GM23338 (cell line): Measurements from ENCODE around the gene FAM124B. TPM values are rescaled to one million over a fixed set of nuclear protein-coding genes. Genes with fewer than 3 reads are reported as not detected.

Source experiments
- ATAC-seq: fragments of 200-7000 bp; cut with Tn5 transposase; 3 replicates; pipeline ENCODE4 v1.9.1; 2020
- DNase-seq: peaks from one replicate; pipeline ENCODE4 v3.0.0-alpha.2; 2015; ENCODE audit warnings: low spot score
- H2AFZ ChIP-seq: fragments of 200-600 bp; sonication (generic); 2 replicates; pipeline ENCODE4 v1.8.0; 2016; ENCODE audit warnings: antibody characterized with exemption, mild to moderate bottlenecking, moderate library complexity
- H3F3A ChIP-seq: fragments of 200-600 bp; sonication (generic); replicated peaks from 2 replicates; pipeline ENCODE4 v1.8.0; 2017; ENCODE audit warnings: antibody characterized with exemption, mixed run types, low read depth
- H3K27ac ChIP-seq: fragments of 200-600 bp; sonication (generic); 2 replicates; pipeline ENCODE4 v1.6.1; 2016; ENCODE audit warnings: low read depth
- H3K27me3 ChIP-seq: fragments of 200-600 bp; sonication (generic); 2 replicates; pipeline ENCODE4 v1.8.0; 2016; ENCODE audit warnings: mild to moderate bottlenecking, mixed run types, moderate library complexity; ENCODE audit not compliant: insufficient read depth
- H3K36me3 ChIP-seq: fragments of 200-600 bp; sonication (generic); 2 replicates; pipeline ENCODE4 v1.8.0; 2016; ENCODE audit warnings: mild to moderate bottlenecking; ENCODE audit not compliant: insufficient read depth
- H3K4me1 ChIP-seq: fragments of 200-600 bp; sonication (generic); 2 replicates; pipeline ENCODE4 v1.8.0; 2016; ENCODE audit warnings: mild to moderate bottlenecking, moderate library complexity; ENCODE audit not compliant: insufficient read depth
- H3K4me2 ChIP-seq: fragments of 200-600 bp; sonication (generic); 2 replicates; pipeline ENCODE4 v1.7.1; 2017; ENCODE audit warnings: mixed run types
- H3K4me3 ChIP-seq: fragments of 200-600 bp; sonication (generic); 2 replicates; pipeline ENCODE4 v1.6.1; 2016; ENCODE audit warnings: mixed run types
- H3K79me2 ChIP-seq: fragments of 200-600 bp; sonication (generic); replicated peaks from 2 replicates; pipeline ENCODE4 v1.8.0; 2017; ENCODE audit warnings: mild to moderate bottlenecking; ENCODE audit not compliant: insufficient read depth
- H3K9me2 ChIP-seq: fragments of 200-600 bp; sonication (generic); 2 replicates; pipeline ENCODE4 v1.8.0; 2017; ENCODE audit not compliant: insufficient read depth
- H4K20me1 ChIP-seq: fragments of 200-600 bp; sonication (generic); replicated peaks from 2 replicates; pipeline ENCODE4 v1.8.0; 2017; ENCODE audit warnings: mild to moderate bottlenecking; ENCODE audit not compliant: insufficient read depth
- H3K27ac Mint-ChIP-seq: 2 replicates; pipeline ENCODE4 v1.8.0; 2020; ENCODE audit warnings: inconsistent platforms, mild to moderate bottlenecking, moderate library complexity, mixed read lengths
- H3K27me3 Mint-ChIP-seq: 3 replicates; pipeline ENCODE4 v1.8.0; 2022; ENCODE audit warnings: low read depth, mild to moderate bottlenecking, moderate library complexity, mixed read lengths, inconsistent platforms; ENCODE audit not compliant: insufficient read depth, poor library complexity
- H3K36me3 Mint-ChIP-seq: 3 replicates; pipeline ENCODE4 v1.8.0; 2021; ENCODE audit warnings: low read depth, mild to moderate bottlenecking, inconsistent platforms, moderate library complexity, mixed read lengths
- H3K4me1 Mint-ChIP-seq: 3 replicates; pipeline ENCODE4 v1.8.0; 2020; ENCODE audit warnings: mild to moderate bottlenecking, inconsistent platforms, mixed read lengths
- H3K4me3 Mint-ChIP-seq: 3 replicates; pipeline ENCODE4 v1.8.0; 2021; ENCODE audit warnings: moderate library complexity, mild to moderate bottlenecking, inconsistent platforms, mixed read lengths
- H3K9me3 Mint-ChIP-seq: 3 replicates; pipeline ENCODE4 v1.8.0; 2020; ENCODE audit warnings: moderate library complexity, mild to moderate bottlenecking, inconsistent platforms, mixed read lengths
- CREB1 ChIP-seq: fragments of 250-450 bp; sonication (Bioruptor Pico); IDR thresholded peaks from 2 replicates; pipeline ENCODE4 v1.5.0; 2020; ENCODE audit warnings: low read depth, mild to moderate bottlenecking, moderate library complexity
- EZH2 ChIP-seq: fragments of 200-600 bp; sonication (generic); IDR thresholded peaks from one replicate; pipeline ENCODE4 v1.8.0; 2017; ENCODE audit warnings: antibody characterized with exemption, mild to moderate bottlenecking, low read depth; ENCODE audit not compliant: unreplicated experiment
- EZH2phosphoT487 ChIP-seq: fragments of 200-600 bp; sonication (generic); IDR thresholded peaks from one replicate; pipeline ENCODE4 v1.8.1; 2018; ENCODE audit warnings: antibody characterized with exemption; ENCODE audit not compliant: unreplicated experiment
- JUNB ChIP-seq: IDR thresholded peaks from one replicate; pipeline ENCODE4 v1.6.1; 2016; ENCODE audit warnings: antibody characterized with exemption; ENCODE audit not compliant: unreplicated experiment
- NANOG ChIP-seq: IDR thresholded peaks from 2 replicates; pipeline ENCODE4 v1.6.1; 2016; ENCODE audit warnings: antibody characterized with exemption, borderline replicate concordance
- POLR2AphosphoS5 ChIP-seq: IDR thresholded peaks from 2 replicates; pipeline ENCODE4 v1.6.1; 2016; ENCODE audit warnings: antibody characterized with exemption, low read depth
- STAT1 ChIP-seq: IDR thresholded peaks from one replicate; pipeline ENCODE4 v1.6.1; 2016; ENCODE audit warnings: antibody characterized with exemption; ENCODE audit not compliant: unreplicated experiment
- ZNF114 ChIP-seq: fragments of 250-450 bp; sonication (Bioruptor Pico); IDR thresholded peaks from 2 replicates; pipeline ENCODE4 v1.5.0; 2020; ENCODE audit warnings: mild to moderate bottlenecking, moderate library complexity
- ZNF331 ChIP-seq: fragments of 250-450 bp; sonication (Bioruptor Pico); IDR thresholded peaks from 2 replicates; pipeline ENCODE4 v1.5.0; 2020; ENCODE audit warnings: low read depth, mild to moderate bottlenecking, moderate library complexity
- polyA plus RNA-seq: library from polyadenylated mRNA; unstranded; fragments of >200 nt; fragmentation: Nextera tagmentation; extraction: Ambion mirVana; gene quantifications from 2 replicates; pipeline ENCODE4 v1.2.1, GENCODE V29; 2016
- total RNA-seq: library from RNA; depleted of rRNA; stranded (reverse); fragments of >200 nt; shearing (Covaris generic); gene quantifications from 2 replicates; pipeline ENCODE4 v1.2.3, GENCODE V29; 2014
- TF ChIP-seq, protein P1 (sequence below), 2 experiments: fragments of 200-600 bp in 1 of 2; sonication (generic) in 1 of 2; conservative IDR thresholded peaks; 2 replicates each; pipeline versions ENCODE4 v1.5.1 to v1.6.1; 2016 to 2017; ENCODE audit warnings: antibody characterized with exemption in 2 of 2, low read depth in 2 of 2, mild to moderate bottlenecking in 2 of 2, moderate library complexity in 1 of 2
- TF ChIP-seq, protein P2 (sequence below): fragments of 250-450 bp; sonication (Bioruptor Pico); IDR thresholded peaks from 2 replicates; pipeline ENCODE4 v1.5.0; 2020; ENCODE audit warnings: mild to moderate bottlenecking, moderate library complexity
- TF ChIP-seq, protein P3 (sequence below): IDR thresholded peaks from one replicate; pipeline ENCODE4 v1.6.1; 2018; ENCODE audit warnings: antibody characterized with exemption; ENCODE audit not compliant: unreplicated experiment
- TF ChIP-seq, protein P4 (sequence below): IDR thresholded peaks from 2 replicates; pipeline ENCODE4 v1.6.1; 2016; ENCODE audit warnings: antibody characterized with exemption

FAM124B gene
- total and polyA plus RNA-seq, 2 experiments from 2014 or later = 3.0 to 6.9 TPM

GRCh38 chr2:224398289-224398688 is 3.6 kb downstream of the FAM124B start:
- H3K4me2 ChIP-seq = no peak overlapping the region
- no peak overlapping the region for H3K27ac Mint-ChIP-seq
- no peaks in the 10 kb centered on the region; the same call in 1 of the 2 replicates for H3K36me3 ChIP-seq
- no peaks in the 10 kb centered on the region for H4K20me1 ChIP-seq
- H2AFZ ChIP-seq = no peak overlapping the region
- peaks cover 7% of the 10 kb centered on the region for H3K4me1 ChIP-seq
- peaks cover 11% of the 10 kb centered on the region for H3K36me3 Mint-ChIP-seq
- no peak overlapping the region for H3K27ac ChIP-seq
- H3K4me3 Mint-ChIP-seq = no peak overlapping the region
- H3K27me3 ChIP-seq = no peaks in the 10 kb centered on the region
- H3K4me1 Mint-ChIP-seq = peaks cover 6% of the 10 kb centered on the region; the same call in 2 of the 3 replicates
- H3K4me3 ChIP-seq = no peak overlapping the region
- H3K79me2 ChIP-seq = no peaks in the 10 kb centered on the region
- peaks cover 1% of the 10 kb centered on the region for H3K27me3 Mint-ChIP-seq
- H3K9me2 ChIP-seq = 0 out of 2 replicates have a peak, but pooled peaks cover 8% of the 10 kb centered on the region
- H3K9me3 Mint-ChIP-seq = peaks cover 7% of the 10 kb centered on the region; the same call in 1 of the 3 replicates
- ATAC-seq (no peak), DNase-seq (no peak)
- H3F3A ChIP-seq = no peaks in the 10 kb centered on the region
- TF ChIP-seq ZNF331 (no peak), STAT1 (no peak), EZH2 (no peak), NANOG (no peak), JUNB (no peak), POLR2AphosphoS5 (no peak), EZH2phosphoT487 (no peak), ZNF114 (CRISPR knock-in tag) (no peak), CREB1 (no peak)
- TF ChIP-seq, protein P1, sequence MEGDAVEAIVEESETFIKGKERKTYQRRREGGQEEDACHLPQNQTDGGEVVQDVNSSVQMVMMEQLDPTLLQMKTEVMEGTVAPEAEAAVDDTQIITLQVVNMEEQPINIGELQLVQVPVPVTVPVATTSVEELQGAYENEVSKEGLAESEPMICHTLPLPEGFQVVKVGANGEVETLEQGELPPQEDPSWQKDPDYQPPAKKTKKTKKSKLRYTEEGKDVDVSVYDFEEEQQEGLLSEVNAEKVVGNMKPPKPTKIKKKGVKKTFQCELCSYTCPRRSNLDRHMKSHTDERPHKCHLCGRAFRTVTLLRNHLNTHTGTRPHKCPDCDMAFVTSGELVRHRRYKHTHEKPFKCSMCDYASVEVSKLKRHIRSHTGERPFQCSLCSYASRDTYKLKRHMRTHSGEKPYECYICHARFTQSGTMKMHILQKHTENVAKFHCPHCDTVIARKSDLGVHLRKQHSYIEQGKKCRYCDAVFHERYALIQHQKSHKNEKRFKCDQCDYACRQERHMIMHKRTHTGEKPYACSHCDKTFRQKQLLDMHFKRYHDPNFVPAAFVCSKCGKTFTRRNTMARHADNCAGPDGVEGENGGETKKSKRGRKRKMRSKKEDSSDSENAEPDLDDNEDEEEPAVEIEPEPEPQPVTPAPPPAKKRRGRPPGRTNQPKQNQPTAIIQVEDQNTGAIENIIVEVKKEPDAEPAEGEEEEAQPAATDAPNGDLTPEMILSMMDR (conservative IDR thresholded peaks at IDR 0.05; ENCODE audit: low read depth in 2 of 2) = no peak
- TF ChIP-seq, protein P2, sequence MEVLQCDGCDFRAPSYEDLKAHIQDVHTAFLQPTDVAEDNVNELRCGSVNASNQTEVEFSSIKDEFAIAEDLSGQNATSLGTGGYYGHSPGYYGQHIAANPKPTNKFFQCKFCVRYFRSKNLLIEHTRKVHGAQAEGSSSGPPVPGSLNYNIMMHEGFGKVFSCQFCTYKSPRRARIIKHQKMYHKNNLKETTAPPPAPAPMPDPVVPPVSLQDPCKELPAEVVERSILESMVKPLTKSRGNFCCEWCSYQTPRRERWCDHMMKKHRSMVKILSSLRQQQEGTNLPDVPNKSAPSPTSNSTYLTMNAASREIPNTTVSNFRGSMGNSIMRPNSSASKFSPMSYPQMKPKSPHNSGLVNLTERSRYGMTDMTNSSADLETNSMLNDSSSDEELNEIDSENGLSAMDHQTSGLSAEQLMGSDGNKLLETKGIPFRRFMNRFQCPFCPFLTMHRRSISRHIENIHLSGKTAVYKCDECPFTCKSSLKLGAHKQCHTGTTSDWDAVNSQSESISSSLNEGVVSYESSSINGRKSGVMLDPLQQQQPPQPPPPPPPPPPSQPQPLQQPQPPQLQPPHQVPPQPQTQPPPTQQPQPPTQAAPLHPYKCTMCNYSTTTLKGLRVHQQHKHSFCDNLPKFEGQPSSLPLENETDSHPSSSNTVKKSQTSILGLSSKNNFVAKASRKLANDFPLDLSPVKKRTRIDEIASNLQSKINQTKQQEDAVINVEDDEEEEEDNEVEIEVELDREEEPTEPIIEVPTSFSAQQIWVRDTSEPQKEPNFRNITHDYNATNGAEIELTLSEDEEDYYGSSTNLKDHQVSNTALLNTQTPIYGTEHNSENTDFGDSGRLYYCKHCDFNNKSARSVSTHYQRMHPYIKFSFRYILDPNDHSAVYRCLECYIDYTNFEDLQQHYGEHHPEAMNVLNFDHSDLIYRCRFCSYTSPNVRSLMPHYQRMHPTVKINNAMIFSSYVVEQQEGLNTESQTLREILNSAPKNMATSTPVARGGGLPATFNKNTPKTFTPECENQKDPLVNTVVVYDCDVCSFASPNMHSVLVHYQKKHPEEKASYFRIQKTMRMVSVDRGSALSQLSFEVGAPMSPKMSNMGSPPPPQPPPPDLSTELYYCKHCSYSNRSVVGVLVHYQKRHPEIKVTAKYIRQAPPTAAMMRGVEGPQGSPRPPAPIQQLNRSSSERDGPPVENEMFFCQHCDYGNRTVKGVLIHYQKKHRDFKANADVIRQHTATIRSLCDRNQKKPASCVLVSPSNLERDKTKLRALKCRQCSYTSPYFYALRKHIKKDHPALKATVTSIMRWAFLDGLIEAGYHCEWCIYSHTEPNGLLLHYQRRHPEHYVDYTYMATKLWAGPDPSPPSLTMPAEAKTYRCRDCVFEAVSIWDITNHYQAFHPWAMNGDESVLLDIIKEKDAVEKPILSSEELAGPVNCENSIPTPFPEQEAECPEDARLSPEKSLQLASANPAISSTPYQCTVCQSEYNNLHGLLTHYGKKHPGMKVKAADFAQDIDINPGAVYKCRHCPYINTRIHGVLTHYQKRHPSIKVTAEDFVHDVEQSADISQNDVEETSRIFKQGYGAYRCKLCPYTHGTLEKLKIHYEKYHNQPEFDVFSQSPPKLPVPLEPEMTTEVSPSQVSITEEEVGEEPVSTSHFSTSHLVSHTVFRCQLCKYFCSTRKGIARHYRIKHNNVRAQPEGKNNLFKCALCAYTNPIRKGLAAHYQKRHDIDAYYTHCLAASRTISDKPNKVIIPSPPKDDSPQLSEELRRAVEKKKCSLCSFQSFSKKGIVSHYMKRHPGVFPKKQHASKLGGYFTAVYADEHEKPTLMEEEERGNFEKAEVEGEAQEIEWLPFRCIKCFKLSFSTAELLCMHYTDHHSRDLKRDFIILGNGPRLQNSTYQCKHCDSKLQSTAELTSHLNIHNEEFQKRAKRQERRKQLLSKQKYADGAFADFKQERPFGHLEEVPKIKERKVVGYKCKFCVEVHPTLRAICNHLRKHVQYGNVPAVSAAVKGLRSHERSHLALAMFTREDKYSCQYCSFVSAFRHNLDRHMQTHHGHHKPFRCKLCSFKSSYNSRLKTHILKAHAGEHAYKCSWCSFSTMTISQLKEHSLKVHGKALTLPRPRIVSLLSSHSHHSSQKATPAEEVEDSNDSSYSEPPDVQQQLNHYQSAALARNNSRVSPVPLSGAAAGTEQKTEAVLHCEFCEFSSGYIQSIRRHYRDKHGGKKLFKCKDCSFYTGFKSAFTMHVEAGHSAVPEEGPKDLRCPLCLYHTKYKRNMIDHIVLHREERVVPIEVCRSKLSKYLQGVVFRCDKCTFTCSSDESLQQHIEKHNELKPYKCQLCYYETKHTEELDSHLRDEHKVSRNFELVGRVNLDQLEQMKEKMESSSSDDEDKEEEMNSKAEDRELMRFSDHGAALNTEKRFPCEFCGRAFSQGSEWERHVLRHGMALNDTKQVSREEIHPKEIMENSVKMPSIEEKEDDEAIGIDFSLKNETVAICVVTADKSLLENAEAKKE (CRISPR knock-in tag) = no peak
- TF ChIP-seq, protein P3, sequence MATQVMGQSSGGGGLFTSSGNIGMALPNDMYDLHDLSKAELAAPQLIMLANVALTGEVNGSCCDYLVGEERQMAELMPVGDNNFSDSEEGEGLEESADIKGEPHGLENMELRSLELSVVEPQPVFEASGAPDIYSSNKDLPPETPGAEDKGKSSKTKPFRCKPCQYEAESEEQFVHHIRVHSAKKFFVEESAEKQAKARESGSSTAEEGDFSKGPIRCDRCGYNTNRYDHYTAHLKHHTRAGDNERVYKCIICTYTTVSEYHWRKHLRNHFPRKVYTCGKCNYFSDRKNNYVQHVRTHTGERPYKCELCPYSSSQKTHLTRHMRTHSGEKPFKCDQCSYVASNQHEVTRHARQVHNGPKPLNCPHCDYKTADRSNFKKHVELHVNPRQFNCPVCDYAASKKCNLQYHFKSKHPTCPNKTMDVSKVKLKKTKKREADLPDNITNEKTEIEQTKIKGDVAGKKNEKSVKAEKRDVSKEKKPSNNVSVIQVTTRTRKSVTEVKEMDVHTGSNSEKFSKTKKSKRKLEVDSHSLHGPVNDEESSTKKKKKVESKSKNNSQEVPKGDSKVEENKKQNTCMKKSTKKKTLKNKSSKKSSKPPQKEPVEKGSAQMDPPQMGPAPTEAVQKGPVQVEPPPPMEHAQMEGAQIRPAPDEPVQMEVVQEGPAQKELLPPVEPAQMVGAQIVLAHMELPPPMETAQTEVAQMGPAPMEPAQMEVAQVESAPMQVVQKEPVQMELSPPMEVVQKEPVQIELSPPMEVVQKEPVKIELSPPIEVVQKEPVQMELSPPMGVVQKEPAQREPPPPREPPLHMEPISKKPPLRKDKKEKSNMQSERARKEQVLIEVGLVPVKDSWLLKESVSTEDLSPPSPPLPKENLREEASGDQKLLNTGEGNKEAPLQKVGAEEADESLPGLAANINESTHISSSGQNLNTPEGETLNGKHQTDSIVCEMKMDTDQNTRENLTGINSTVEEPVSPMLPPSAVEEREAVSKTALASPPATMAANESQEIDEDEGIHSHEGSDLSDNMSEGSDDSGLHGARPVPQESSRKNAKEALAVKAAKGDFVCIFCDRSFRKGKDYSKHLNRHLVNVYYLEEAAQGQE = no peak
- TF ChIP-seq, protein P4, sequence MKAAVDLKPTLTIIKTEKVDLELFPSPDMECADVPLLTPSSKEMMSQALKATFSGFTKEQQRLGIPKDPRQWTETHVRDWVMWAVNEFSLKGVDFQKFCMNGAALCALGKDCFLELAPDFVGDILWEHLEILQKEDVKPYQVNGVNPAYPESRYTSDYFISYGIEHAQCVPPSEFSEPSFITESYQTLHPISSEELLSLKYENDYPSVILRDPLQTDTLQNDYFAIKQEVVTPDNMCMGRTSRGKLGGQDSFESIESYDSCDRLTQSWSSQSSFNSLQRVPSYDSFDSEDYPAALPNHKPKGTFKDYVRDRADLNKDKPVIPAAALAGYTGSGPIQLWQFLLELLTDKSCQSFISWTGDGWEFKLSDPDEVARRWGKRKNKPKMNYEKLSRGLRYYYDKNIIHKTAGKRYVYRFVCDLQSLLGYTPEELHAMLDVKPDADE = no peak
